CD4-positive, alpha-beta T cell treated with Interleukin-10 for 1 hour (primary cell): ENCODE data around the gene RHEB.
A peak's percentile ranks its signal among the peaks of the same experiment; 100 is the strongest.

Experiments
- DNase-seq: peaks from one replicate; pipeline ENCODE4 v3.0.0-alpha.2; 2020

Gene RHEB

GRCh38 chr7:151524331-151524730 is 4.6 kb upstream of the RHEB start:
- no peak for DNase-seq

- DNase-seq = peak; percentile 19
Observed at GRCh38 chr7:151520419-151521261, 945 bp upstream of the RHEB start.

GRCh38 chr7:151518947-151519764 is 539 bp downstream of the RHEB start:
- peak; percentile 59 for DNase-seq

DNA sequence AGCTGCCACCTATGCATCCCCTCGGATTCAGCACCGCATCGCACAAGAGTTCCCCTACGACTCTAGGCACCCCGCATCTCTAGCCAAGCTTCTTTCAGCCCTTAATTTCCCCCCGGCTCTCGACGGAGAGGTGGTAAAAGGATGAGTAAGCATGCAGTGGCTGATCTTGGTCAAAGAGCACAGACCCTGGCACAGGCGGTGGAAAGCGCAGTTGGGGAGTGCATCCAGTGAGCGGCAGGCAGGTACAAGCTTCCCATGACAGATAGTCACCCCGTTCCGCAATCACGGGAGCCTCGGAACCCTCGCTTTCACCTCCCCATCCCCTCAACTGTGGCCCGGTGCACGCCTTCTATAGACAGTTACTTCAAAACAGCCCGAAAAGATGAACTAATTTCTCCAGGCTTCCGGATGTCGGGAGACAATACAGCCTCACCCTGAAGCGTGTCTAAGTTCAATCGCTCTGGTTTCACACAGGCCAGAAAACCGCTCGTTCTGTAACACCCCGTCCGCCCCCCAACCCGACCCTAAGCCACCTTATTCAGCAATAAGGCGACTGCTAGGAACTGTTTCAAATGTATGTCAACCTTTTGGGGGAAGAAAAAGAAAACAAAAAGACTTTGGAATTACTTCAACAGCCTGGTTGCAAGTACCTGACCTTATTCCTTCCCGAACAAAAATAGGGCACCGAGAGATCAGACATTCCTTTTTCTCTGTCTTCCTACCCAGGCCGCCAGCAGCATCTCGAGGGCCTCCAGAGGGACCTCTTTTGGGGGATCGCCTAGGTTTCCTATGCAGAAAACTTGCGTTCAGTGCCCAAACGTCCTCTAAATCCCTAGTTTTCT is 1.4 kb downstream of the RHEB start:
- DNase-seq = peak; percentile 47

DNA sequence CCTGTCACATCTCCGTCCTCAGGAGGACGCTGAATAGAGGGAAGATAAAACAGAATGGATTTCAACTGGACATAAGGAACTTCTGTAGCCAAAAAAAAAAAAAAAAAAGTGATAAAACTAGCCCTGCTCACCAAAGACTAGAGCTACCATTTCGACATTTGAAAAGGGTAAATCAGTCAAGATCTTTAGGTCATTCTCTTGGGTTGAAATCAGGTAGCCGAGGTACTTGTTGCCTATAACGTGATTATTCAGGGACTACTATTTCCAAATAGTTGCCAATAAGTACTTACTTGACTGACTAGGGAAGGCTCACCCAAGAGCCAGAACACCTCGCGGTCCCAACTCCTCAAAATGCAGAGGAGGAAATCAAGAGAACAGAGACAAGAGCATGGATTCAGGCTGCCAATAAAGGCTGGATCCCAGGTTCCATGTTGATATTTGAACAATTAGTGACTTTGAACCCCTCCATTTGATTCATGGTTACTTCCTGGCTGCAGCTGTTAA is 2.0 kb downstream of the RHEB start:
- no peak for DNase-seq

DNA sequence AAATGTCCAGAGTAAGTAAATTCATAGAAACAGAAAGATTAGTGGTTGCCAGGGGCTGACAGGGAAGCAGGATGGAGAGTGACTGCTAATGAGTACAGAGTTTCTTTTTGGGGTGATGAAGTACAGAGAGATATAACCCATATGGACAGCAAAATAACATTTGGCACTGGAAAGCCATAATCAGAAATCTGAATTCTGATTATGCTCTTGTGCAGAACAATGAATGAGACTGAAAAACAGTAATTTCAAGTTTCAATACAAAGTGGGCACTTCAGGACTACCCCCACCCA is 4.5 kb downstream of the RHEB start:
- DNase-seq = no peak

- DNase-seq = no peak
Observed at GRCh38 chr7:151514461-151515275, 5.0 kb downstream of the RHEB start.

GRCh38 chr7:151513133-151513532 is 6.6 kb downstream of the RHEB start:
- no peak for DNase-seq

GRCh38 chr7:151512353-151512752 is 7.3 kb downstream of the RHEB start:
- no peak for DNase-seq

GRCh38 chr7:151511946-151512345 is 7.7 kb downstream of the RHEB start:
- no peak for DNase-seq

DNA sequence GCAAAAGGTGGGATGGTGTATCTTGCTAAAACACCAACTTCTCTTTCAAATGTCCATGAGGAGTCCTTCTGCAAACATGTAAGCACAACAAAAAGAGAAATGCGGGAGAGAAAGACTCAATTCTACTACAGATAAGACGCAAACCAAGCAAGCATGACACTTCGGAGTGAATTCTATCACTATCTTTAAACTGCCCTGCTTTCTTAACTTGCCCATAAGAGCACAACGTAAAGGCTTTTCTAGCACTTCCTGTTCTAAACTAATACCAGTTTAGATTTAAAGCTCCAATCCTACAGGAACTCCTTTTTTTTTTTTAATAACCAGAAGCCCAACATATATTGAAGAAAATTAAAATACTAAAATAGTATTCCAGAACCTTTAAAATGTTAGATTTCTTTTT is 8.4 kb downstream of the RHEB start:
- DNase-seq = no peak

DNA sequence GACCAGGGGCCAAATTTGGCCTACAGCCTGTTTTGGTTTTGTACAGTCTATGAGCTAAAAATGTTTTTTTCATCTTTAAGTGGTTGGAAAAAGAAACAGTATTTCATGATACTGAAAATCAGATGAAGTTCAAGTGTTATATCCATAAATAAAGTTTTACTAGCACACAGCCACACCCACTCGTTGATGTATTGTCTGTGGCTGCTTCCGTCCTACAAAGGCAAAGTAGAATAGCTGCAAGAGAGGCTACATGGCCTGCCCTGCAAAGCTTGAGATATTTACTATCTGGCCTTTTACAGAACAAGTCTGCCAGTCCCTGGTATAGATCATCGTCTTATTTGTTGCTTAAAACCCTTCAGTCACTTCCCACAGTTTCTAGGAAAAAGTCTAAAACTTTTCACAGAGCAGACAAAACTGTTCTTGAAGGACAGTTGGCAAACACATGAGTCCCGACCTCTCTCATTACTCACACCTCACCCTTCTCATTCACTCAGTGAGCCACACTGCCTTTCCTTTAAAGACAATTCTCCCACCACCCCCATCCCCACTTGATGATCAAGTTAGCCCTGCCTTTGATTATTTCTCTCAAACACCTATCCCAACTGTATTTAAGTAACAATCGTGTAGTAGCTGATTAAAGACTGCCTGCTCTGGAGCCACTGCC is 9.9 kb downstream of the RHEB start:
- no peak for DNase-seq

GRCh38 chr7:151508991-151509390 is 10.7 kb downstream of the RHEB start:
- DNase-seq = no peak

GRCh38 chr7:151507806-151508205 is 11.9 kb downstream of the RHEB start:
- no peak for DNase-seq

DNA sequence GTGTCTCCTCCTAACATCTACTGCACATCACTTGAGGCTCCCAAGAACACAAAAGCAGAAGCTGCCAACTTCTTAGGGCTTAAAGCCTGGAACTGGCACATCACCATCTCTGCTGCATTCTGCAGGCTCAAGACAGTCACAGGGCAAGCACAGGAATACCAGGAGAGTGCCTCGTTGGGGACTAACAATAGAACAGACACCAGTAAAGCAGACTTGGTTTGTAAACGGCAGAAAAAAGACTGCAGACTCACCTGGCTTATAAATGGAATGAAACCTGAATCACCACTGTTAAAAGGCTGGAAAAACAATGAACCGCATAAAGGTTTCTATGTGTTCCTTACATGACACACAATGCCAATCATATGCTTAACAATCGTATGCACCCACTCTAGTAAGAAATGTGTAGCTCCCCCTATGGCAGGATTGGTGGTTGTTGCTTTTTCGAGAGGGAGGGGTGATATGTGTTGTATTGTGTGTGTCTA is 12.8 kb downstream of the RHEB start:
- DNase-seq = no peak

DNA sequence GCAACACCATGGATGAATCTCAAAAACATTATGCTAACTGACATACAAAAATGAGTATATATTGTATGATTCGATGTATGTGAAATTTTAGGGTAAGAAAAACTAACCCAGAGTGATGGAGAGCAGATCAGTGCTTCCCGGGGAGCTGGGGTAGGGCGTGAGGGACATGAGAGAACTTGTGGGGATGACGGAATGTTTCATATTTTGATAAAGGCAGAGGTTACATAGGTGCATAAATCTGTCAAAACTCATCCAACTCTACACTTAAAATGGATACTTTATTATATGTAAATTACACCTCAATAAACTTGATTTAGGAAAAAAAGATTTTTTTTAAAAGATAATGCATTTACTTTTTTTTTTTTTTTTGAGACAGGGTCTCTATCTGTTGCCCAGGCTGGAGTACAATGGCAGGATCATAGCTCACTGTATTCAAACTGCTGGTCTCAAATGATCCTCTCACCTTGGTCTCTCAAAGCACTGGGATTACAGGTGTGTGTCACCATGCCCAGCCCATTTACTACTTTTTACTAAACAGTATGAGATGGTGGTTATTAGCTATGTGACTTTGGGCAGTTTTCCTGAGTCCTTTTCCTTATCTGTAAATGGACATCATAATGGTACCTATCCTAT is 13.7 kb downstream of the RHEB start:
- no peak for DNase-seq

DNA sequence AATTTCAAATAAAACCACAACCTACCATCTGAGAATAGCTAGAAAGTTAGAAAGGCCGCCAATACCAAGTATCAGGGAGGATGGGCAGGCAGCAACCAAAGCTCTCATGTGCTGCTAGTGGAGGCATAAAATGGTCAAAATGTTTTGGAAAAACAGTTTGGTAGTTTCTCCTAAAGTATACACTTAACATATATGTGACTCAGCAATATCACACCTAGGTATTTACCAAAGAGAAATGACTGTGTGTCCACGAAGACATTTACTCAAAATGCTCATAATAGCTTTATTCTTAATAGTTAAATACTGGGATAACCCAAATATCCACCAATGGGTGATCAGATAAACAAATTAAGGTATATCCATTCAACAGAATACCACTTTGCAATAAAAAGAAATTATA is 14.3 kb downstream of the RHEB start:
- DNase-seq = no peak

DNA sequence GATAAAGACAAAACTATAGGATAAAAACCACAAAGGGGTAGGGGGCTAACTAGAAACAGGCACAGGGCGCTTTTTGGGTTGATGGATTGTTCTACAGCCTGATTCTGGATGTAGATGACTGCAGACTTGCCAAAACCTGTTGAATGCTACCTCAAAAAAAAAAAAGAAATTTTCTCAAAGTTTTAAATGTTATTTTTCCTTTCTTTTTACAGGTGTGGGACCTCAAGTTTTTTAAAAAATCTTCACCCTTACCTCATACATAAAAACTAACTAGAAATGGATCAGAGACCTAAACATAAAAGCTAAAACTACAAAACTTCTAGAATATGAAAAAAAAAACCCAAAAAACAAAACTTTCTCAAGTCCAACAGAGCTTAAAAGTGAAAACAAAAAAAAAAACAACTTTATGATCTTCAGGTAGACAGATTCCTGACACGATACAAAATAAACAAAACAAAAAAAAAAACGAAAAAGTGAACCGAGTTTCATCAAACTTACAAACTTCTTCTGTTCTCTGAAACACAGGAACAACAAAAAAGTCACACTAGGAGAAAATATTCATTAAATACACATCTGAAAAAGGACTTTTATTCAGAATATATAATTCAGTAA is 14.9 kb downstream of the RHEB start:
- DNase-seq = no peak

- DNase-seq = no peak
Observed at GRCh38 chr7:151503902-151504714, 15.6 kb downstream of the RHEB start.

DNA sequence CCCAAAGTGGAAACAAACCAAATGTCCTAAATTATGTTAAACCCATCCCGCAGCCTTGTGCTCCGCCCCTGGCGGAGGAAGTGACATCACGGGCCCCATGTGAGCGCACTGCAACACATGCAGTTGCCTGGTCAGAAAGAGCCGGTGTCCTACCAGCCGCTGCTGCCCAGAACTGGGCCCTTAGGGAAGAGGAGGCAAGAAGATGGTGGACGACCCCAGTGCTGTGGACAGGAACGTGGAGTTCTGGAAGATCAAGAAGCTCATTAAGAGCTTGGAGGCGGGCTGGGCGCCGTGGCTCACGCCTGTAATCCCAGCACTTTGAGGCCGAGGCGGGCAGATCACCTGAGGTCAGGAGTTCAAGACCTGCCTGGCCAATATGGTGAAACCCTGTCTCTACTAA is 18.0 kb downstream of the RHEB start:
- no peak for DNase-seq
